Neural cell (in vitro differentiated cells): ENCODE measurements around the gene BCKDHB. TPM values are rescaled to one million over a fixed set of nuclear protein-coding genes. Genes with fewer than 3 reads are reported as not detected.

ENCODE experiments used
- H2AFZ ChIP-seq: fragments of 200-600, 300-800 bp; sonication (generic), shearing (Covaris generic); 2 replicates; pipeline ENCODE4 v1.6.0; 2014; ENCODE audit warnings: low read depth, mild to moderate bottlenecking, antibody characterized with exemption, low read length, moderate library complexity
- H3F3A ChIP-seq: fragments of 200-600 bp; shearing (Covaris generic); 2 replicates; pipeline ENCODE4 v1.6.1; 2016; ENCODE audit warnings: mild to moderate bottlenecking, moderate library complexity, mixed read lengths, antibody characterized with exemption, low read length; ENCODE audit not compliant: insufficient read depth, poor library complexity, severe bottlenecking
- H3K27ac ChIP-seq: fragments of 200-600, 300-800 bp; sonication (generic), shearing (Covaris generic); 2 replicates; pipeline ENCODE4 v1.5.1; 2014; ENCODE audit warnings: mild to moderate bottlenecking, low read length, moderate library complexity
- H3K27me3 ChIP-seq: fragments of 300-800, 200-600 bp; sonication (generic), shearing (Covaris generic); 2 replicates; pipeline ENCODE4 v1.6.0; 2014; ENCODE audit warnings: mild to moderate bottlenecking, low read depth, low read length, moderate library complexity; ENCODE audit not compliant: insufficient read depth
- H3K36me3 ChIP-seq: fragments of 300-800, 200-600 bp; sonication (generic), shearing (Covaris generic); 2 replicates; pipeline ENCODE4 v1.5.1; 2014; ENCODE audit warnings: mild to moderate bottlenecking, antibody characterized with exemption, low read length, moderate library complexity; ENCODE audit not compliant: insufficient read depth
- H3K4me2 ChIP-seq: fragments of 300-800, 200-600 bp; sonication (generic), shearing (Covaris generic); 2 replicates; pipeline ENCODE4 v1.6.0; 2014; ENCODE audit warnings: mild to moderate bottlenecking, low read length
- H3K4me3 ChIP-seq: fragments of 300-800, 200-600 bp; sonication (generic), shearing (Covaris generic); 2 replicates; pipeline ENCODE4 v1.5.1; 2014; ENCODE audit warnings: mild to moderate bottlenecking, low read length, moderate library complexity
- H3K79me2 ChIP-seq: fragments of 200-600 bp; shearing (Covaris generic); replicated peaks from 2 replicates; pipeline ENCODE4 v1.6.0; 2014; ENCODE audit warnings: mild to moderate bottlenecking, low read length, moderate library complexity; ENCODE audit not compliant: insufficient read depth
- H3K9ac ChIP-seq: fragments of 300-800, 200-600 bp; sonication (generic), shearing (Covaris generic); 2 replicates; pipeline ENCODE4 v1.6.1; 2016; ENCODE audit warnings: mild to moderate bottlenecking, low read length, mixed read lengths
- H3K9me2 ChIP-seq: fragments of 200-600 bp; shearing (Covaris generic); 2 replicates; pipeline ENCODE4 v1.6.1; 2016; ENCODE audit warnings: mild to moderate bottlenecking, low read length, mixed read lengths; ENCODE audit not compliant: insufficient read depth
- H3K9me3 ChIP-seq: fragments of 200-600, 300-800 bp; sonication (generic), shearing (Covaris generic); 2 replicates; pipeline ENCODE4 v1.6.1; 2016; ENCODE audit warnings: mild to moderate bottlenecking, mixed run types, low read length, moderate library complexity, mixed read lengths
- H4K20me1 ChIP-seq: fragments of 200-600 bp; shearing (Covaris generic); 2 replicates; pipeline ENCODE4 v1.6.1; 2016; ENCODE audit warnings: mild to moderate bottlenecking, mixed run types; ENCODE audit not compliant: insufficient read depth
- EP300 ChIP-seq: fragments of 450-650 bp; conservative IDR thresholded peaks from 2 replicates; pipeline ENCODE4 v1.6.1; 2014; ENCODE audit warnings: antibody characterized with exemption, mild to moderate bottlenecking, moderate library complexity; ENCODE audit not compliant: poor library complexity, severe bottlenecking
- EZH2 ChIP-seq: fragments of 200-600, 300-800 bp; shearing (Covaris generic), sonication (generic); IDR thresholded peaks from 2 replicates; pipeline ENCODE4 v1.6.1; 2014; ENCODE audit warnings: antibody characterized with exemption, low read length, borderline replicate concordance, mild to moderate bottlenecking; ENCODE audit not compliant: insufficient read depth, poor library complexity, severe bottlenecking
- MXI1 ChIP-seq: fragments of 450-650 bp; conservative IDR thresholded peaks from 2 replicates; pipeline ENCODE4 v1.6.1; 2014; ENCODE audit warnings: antibody characterized with exemption, mild to moderate bottlenecking; ENCODE audit not compliant: poor library complexity, severe bottlenecking
- POLR2AphosphoS5 ChIP-seq: IDR thresholded peaks from 2 replicates; pipeline ENCODE4 v1.6.1; 2012
- RAD21 ChIP-seq: fragments of 450-650 bp; conservative IDR thresholded peaks from 2 replicates; pipeline ENCODE4 v1.6.1; 2014; ENCODE audit warnings: antibody characterized with exemption, mild to moderate bottlenecking, moderate library complexity
- SMC3 ChIP-seq: fragments of 450-650 bp; conservative IDR thresholded peaks from 2 replicates; pipeline ENCODE4 v1.6.1; 2014; ENCODE audit warnings: antibody characterized with exemption, mild to moderate bottlenecking, moderate library complexity; ENCODE audit not compliant: poor library complexity
- TAF1 ChIP-seq: IDR thresholded peaks from 2 replicates; pipeline ENCODE4 v1.6.1; 2012; ENCODE audit warnings: low read depth
- polyA plus RNA-seq: library from polyadenylated mRNA; depleted of rRNA; stranded (reverse); fragments of >200 nt; gene quantifications from 2 replicates; pipeline ENCODE4 v1.2.3, GENCODE V29; 2014
- TF ChIP-seq, protein P1 (sequence below): IDR thresholded peaks from 2 replicates; pipeline ENCODE4 v1.6.1; 2012; ENCODE audit warnings: borderline replicate concordance
- TF ChIP-seq, protein P2 (sequence below): fragments of 450-650 bp; IDR thresholded peaks from 2 replicates; pipeline ENCODE4 v1.5.1; 2014; ENCODE audit warnings: antibody characterized with exemption, mild to moderate bottlenecking, moderate library complexity; ENCODE audit not compliant: poor library complexity, severe bottlenecking

BCKDHB gene
- polyA plus RNA-seq, 1 donor from 2014 or later, result 16.1 TPM

DNA sequence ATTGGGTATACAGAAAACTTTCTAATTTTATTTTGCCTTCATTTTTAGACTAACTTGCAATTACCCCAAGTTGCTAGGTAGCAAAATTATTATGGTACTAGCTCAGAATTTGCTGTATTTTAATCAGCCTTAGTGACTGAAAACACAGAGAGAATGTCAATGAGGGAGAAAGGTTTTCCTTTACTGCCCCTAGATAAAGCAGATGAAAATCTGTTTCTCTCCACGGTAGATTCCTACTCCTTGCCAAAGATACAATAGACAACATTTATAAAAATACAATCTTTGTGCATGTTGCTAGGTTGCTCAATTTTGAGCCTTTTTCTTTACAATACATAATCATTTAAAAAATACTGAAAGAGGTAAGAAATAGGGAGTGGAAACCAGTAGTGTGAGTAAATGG is 222.2 kb downstream of the BCKDHB start:
- H3K36me3 ChIP-seq, result no peaks in the 10 kb centered on the region
- H2AFZ ChIP-seq, result no peak overlapping the region
- H3K4me2 ChIP-seq, result no peak overlapping the region
- no peaks in the 10 kb centered on the region for H3K9me2 ChIP-seq
- H3K27me3 ChIP-seq, result no peaks in the 10 kb centered on the region
- no peaks in the 10 kb centered on the region for H3F3A ChIP-seq
- no peak overlapping the region for H3K27ac ChIP-seq
- H3K79me2 ChIP-seq, result no peaks in the 10 kb centered on the region
- no peaks in the 10 kb centered on the region for H3K9me3 ChIP-seq
- no peaks in the 10 kb centered on the region for H4K20me1 ChIP-seq
- H3K9ac ChIP-seq, result no peak overlapping the region
- TF ChIP-seq, protein P1, sequence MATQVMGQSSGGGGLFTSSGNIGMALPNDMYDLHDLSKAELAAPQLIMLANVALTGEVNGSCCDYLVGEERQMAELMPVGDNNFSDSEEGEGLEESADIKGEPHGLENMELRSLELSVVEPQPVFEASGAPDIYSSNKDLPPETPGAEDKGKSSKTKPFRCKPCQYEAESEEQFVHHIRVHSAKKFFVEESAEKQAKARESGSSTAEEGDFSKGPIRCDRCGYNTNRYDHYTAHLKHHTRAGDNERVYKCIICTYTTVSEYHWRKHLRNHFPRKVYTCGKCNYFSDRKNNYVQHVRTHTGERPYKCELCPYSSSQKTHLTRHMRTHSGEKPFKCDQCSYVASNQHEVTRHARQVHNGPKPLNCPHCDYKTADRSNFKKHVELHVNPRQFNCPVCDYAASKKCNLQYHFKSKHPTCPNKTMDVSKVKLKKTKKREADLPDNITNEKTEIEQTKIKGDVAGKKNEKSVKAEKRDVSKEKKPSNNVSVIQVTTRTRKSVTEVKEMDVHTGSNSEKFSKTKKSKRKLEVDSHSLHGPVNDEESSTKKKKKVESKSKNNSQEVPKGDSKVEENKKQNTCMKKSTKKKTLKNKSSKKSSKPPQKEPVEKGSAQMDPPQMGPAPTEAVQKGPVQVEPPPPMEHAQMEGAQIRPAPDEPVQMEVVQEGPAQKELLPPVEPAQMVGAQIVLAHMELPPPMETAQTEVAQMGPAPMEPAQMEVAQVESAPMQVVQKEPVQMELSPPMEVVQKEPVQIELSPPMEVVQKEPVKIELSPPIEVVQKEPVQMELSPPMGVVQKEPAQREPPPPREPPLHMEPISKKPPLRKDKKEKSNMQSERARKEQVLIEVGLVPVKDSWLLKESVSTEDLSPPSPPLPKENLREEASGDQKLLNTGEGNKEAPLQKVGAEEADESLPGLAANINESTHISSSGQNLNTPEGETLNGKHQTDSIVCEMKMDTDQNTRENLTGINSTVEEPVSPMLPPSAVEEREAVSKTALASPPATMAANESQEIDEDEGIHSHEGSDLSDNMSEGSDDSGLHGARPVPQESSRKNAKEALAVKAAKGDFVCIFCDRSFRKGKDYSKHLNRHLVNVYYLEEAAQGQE, result no peak
- TF ChIP-seq EP300, result no peak
- TF ChIP-seq, protein P2, sequence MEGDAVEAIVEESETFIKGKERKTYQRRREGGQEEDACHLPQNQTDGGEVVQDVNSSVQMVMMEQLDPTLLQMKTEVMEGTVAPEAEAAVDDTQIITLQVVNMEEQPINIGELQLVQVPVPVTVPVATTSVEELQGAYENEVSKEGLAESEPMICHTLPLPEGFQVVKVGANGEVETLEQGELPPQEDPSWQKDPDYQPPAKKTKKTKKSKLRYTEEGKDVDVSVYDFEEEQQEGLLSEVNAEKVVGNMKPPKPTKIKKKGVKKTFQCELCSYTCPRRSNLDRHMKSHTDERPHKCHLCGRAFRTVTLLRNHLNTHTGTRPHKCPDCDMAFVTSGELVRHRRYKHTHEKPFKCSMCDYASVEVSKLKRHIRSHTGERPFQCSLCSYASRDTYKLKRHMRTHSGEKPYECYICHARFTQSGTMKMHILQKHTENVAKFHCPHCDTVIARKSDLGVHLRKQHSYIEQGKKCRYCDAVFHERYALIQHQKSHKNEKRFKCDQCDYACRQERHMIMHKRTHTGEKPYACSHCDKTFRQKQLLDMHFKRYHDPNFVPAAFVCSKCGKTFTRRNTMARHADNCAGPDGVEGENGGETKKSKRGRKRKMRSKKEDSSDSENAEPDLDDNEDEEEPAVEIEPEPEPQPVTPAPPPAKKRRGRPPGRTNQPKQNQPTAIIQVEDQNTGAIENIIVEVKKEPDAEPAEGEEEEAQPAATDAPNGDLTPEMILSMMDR, result no peak
- no peak for TF ChIP-seq MXI1
- no peak for TF ChIP-seq TAF1
- TF ChIP-seq EZH2, result no peak
- TF ChIP-seq SMC3, result no peak
- TF ChIP-seq POLR2AphosphoS5, result no peak
- TF ChIP-seq RAD21, result no peak
- H3K4me3 ChIP-seq, result no peak overlapping the region

DNA sequence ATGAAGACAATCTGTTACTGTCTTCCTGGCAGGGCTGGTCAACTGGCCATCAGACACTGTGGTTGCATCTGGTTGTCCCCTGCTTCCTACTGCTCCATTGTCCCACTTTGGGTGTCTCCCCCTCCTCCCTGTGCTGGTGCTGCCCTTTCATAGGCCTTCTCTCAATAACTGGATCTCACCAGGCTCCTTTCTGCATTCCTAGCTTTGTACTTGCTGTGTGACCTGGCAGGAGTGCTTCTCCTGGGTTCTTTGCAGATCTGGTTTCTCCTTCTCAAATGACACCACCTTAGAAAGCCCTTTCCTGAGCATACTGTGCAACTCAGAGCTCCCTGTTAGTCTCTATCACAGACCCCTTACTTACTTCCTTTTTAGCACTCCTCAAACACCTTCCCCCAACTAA is 223.0 kb downstream of the BCKDHB start:
- TF ChIP-seq, protein P2, result no peak
- H3F3A ChIP-seq, result no peaks in the 10 kb centered on the region
- H2AFZ ChIP-seq, result no peak overlapping the region
- no peak overlapping the region for H3K9ac ChIP-seq
- no peaks in the 10 kb centered on the region for H3K9me2 ChIP-seq
- no peak overlapping the region for H3K4me3 ChIP-seq
- no peaks in the 10 kb centered on the region for H3K27me3 ChIP-seq
- H3K79me2 ChIP-seq, result no peaks in the 10 kb centered on the region
- no peaks in the 10 kb centered on the region for H3K36me3 ChIP-seq
- no peaks in the 10 kb centered on the region for H4K20me1 ChIP-seq
- no peak overlapping the region for H3K4me2 ChIP-seq
- no peak overlapping the region for H3K27ac ChIP-seq
- no peaks in the 10 kb centered on the region for H3K9me3 ChIP-seq
